HT1080 (cell line): ENCODE results near the gene ALG12. TPM values are rescaled to one million over a fixed set of nuclear protein-coding genes. Genes with fewer than 3 reads are reported as not detected.

Experiments used
- DNase-seq: peaks from one replicate; pipeline ENCODE4 v3.0.0-alpha.2; 2015; ENCODE audit warnings: low read depth
- polyA plus RNA-seq, 2 experiments: library from polyadenylated mRNA; depleted of rRNA; stranded (reverse); fragments of >200 nt; gene quantifications; 2 replicates each; pipeline ENCODE4 v1.2.3, GENCODE V29; 2015
- total RNA-seq: library from RNA; depleted of rRNA; stranded (reverse); fragments of >200 nt; shearing (Covaris generic); gene quantifications from 2 replicates; pipeline ENCODE4 v1.2.3, GENCODE V29; 2014; rRNA removed

Gene ALG12
- total RNA-seq: 21.7 and 23.1 TPM in 2 replicates
- 18.0 and 19.7 TPM in 2 replicates for polyA plus RNA-seq (2015; cell fraction: cytosol; rRNA removed)
- 18.8 and 22.8 TPM in 2 replicates for polyA plus RNA-seq (2015; cell fraction: nucleus; rRNA removed)

- peak; percentile 95 for DNase-seq
These were observed at the start of gene ALG12, which contains the start of gene CRELD2 for GRCh38 chr22:49917974-49918910. Gene ALG12 (minus strand): TSS chr22:49918438. CDS start chr22:49913765, 4,673 bp downstream. Gene CRELD2 (plus strand): TSS chr22:49918634. CDS start chr22:49918770, 136 bp downstream.

DNA sequence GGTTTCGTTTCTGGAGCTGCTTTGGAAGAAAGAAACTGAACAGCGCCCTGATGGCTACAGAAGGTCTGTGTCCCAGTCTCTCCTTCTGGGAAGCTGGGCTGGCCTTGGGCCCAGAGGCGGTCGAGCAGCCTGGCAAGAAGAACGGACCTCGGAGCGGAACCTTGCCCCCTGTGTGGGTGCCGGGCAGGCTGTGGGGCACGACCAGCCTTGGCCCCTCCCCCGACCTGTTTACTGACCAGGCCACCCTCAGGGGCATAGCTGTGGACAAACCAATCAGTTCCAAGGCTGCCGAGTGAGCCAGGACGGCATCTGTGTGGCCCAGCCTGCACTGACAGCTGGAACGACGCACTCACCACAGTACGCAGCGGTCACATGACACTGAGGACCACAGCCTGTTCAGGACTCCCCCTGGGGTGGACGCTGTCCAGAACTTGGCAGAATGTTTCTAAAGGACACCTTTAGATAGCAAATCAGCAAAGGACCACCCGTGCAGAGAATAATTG, 49.5 kb upstream of the ALG12 start:
- no peak for DNase-seq

DNA sequence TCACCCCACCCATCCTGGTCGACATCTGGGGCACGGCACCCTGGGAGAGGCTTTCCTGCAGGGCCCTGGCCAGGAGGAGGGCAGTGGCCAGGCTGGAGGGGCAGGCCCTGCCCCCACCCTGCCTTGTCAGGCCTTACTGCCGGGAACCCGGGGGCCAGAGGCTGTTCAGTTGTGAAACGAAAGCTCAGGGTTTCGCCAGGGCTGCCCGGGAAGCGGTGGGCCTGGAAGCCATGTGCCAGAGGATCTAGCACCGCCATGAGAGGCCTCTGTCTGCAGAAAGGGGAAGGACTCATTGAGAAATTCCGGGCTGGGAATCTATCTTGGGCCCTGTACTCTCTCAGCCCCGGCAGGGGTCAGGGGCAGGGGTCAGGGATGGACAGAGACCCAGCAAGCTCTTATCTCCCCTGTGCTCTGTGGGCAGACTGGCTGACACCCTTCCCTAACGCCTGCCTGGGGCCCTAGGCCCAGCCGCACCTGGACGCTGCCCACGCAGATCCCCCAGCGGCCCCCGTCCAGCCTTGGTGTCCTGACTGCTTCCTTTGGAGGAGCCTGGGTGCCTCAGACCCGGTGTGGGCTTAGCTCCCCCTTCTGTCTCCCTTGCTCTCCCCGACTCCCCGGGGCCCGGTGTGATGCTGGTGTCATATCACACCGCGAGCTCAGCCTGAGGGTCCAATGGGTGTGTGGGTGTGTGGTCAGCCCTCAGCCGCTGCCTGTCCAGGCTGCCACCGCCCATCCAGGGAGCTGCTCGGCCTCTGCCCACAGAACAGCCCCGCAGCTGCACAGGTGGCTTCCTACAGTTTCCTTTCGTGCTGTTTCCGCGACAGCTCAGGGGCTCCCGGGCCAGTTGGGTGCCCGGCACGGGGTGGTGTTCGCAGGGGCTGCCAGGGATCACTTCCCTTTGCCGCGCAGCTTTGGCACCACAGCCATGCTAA, 48.8 kb upstream of the ALG12 start:
- DNase-seq: no peak

DNA sequence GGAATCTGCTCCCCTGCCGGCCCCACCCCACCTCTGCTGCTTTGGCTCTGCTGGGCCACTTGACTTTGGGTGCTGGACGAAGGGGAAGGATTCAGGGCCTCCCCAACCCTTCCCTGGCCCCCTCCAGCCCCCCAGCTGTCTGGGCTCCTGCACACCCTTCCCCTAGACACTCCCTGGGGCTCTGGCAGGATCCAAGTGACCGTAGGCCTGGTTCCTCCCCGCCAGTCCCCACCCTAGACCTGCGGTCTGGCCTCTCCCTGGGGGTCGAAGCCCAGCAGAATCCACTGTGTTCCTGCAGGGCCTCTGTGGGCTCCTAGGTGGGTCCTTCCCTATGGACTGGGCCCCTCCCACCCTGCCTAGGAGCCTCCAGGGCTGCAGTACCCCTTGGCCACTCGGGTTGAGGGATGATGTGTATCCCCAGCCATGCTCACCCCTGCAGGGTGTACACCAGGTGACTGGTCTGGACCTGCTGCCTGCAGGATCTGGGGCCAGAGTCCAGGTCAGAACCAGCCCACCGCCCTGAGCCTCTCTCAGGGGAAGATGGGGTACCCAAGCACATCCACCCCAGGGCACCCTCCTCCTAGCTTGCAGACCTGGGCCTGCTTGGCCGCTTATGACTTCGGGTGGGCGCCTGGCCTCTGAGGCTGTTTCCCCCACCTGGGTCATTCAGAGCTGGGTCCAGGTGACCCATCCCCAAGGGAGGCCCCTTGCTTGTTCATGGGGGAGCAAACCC, 48.0 kb upstream of the ALG12 start:
- no peak for DNase-seq

GRCh38 chr22:49965091-49966040, 47.1 kb upstream of the ALG12 start:
- no peak for DNase-seq

DNA sequence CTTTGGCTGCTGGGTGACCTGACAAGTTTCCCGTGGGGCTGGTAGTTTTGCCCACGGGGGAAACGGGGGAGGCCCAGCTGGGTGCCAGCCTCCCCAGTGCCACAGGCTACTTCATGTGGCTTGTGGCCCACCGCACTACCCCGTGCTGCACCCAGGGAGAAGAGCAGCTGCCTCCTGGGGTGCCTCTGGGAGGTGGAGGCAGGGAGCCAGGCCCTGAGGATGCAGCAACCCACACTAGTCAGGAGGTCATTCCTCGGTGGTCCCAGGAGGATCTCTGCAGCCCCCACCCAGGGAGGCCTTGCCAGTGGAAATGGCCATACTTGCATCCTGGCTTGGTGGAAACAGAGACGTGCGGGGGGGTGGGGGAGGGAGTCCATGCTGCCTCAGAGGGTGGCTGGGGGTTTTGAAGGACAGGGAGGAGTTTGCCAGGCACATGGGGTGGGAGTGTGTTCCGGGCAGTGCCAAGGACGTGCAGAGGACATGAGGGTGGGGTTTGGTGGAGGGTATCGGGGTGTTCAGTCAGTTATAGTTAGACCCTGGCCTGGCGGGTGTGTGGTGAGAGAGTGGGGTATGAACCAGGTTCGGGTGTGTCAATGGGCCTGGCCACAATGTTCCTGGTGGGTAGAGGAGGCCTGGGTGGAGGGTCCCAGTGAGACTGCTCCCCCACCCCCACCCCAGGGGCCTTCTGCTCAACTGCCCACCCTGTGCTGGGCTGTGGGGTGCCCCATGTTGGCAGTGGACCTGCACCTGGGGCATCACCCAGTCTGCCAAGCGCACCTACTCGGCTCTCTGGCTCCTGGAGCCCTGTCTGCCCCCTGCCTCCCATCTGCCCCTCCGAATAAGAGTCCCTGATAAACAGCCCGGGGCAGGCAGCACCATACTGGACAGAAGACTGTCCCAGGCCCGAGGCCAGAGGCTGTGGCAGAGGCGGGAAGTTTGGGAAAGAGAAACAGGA, 46.2 kb upstream of the ALG12 start:
- DNase-seq: no peak

GRCh38 chr22:49963647-49964026, 45.4 kb upstream of the ALG12 start:
- no peak for DNase-seq

- DNase-seq: no peak
These were observed 44.8 kb upstream of the ALG12 start for GRCh38 chr22:49962751-49963646.

GRCh38 chr22:49962012-49962750, 43.9 kb upstream of the ALG12 start:
- DNase-seq: peak; percentile 85

DNA sequence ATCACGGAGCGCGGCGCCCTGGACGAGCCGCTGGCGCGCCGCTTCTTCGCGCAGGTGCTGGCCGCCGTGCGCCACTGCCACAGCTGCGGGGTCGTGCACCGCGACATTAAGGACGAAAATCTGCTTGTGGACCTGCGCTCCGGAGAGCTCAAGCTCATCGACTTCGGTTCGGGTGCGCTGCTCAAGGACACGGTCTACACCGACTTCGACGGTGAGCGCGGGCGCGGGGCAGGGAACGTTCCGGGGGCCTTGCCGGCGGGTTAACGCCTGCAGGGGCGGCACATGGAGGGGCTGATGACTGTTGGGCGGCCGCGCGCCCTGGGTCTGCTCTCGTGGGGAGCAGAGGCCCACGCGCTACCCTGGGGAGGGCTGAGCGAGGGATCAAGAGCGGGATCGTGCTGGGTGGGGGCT, 43.4 kb upstream of the ALG12 start:
- no peak for DNase-seq

DNA sequence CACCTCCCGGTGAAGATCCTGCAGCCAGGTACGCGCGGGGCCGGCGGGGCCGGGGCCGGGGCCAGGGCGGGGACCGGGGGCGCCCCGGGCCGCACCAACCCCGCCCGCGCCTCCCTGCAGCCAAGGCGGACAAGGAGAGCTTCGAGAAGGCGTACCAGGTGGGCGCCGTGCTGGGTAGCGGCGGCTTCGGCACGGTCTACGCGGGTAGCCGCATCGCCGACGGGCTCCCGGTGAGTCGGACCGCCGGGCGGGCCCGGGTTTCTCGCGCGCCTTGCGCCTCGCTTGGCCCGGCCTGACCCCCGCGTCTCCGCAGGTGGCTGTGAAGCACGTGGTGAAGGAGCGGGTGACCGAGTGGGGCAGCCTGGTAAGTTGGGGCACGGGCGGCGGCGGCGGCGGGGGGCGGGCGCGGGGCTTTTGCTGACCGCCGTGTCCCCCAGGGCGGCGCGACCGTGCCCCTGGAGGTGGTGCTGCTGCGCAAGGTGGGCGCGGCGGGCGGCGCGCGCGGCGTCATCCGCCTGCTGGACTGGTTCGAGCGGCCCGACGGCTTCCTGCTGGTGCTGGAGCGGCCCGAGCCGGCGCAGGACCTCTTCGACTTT, 42.9 kb upstream of the ALG12 start:
- DNase-seq: peak; percentile 32

GRCh38 chr22:49960159-49961004, 42.1 kb upstream of the ALG12 start, which contains the start of gene PIM3:
Gene PIM3 (plus strand): TSS chr22:49960772. CDS start chr22:49960948, 176 bp downstream.
- peak; percentile 94 for DNase-seq

DNA sequence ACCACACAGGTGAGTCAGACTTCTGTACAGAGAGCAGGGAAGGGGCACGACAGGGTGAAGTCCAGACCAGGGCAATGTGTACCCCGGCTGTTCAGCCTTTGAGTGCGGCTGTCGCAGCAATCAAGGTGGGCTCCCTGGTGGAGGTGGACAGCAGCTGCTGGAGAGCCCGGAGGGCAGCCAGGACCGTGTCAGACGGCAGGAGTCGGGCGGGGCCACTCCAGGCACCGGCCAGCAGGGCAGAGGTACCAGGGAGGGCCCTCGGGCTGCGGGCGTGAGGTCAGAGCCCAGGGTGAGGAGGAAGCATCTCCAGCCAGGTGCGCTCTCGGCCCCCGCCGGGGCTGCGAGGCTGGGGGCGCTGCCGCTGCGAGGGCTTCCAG, 41.5 kb upstream of the ALG12 start:
- DNase-seq: peak; percentile 66

- no peak for DNase-seq
These were observed 40.9 kb upstream of the ALG12 start for GRCh38 chr22:49958931-49959781.
